Cardiac fibroblast (primary cell): ENCODE results near the gene CNTNAP2.

Experiments used
- DNase-seq, 2 donors: peaks; one replicate each; pipeline versions ENCODE4 v3.0.0 to v3.0.0-alpha.2; 2010; ENCODE audit warnings: low read depth in 2 of 2
- H3K4me3 ChIP-seq, 2 donors: replicated peaks in 1 of 2; 1 replicate in 1 of 2; 2 replicates in 1 of 2; pipeline ENCODE4 v1.5.1; 2011; ENCODE audit warnings: low read depth in 2 of 2, low read length in 2 of 2, mild to moderate bottlenecking in 2 of 2, moderate library complexity in 1 of 2
- CTCF ChIP-seq: IDR thresholded peaks from one replicate; pipeline ENCODE4 v1.5.1; 2011; ENCODE audit warnings: low read depth, mild to moderate bottlenecking, low read length, inconsistent platforms

CNTNAP2 gene

GRCh38 chr7:148255333-148255732 lies 2138.7 kb downstream of the CNTNAP2 start:
- no peak overlapping the region for H3K4me3 ChIP-seq
- TF ChIP-seq CTCF = no peak
- no peak for DNase-seq

GRCh38 chr7:148256433-148256832 lies 2139.8 kb downstream of the CNTNAP2 start:
- DNase-seq = no peak

GRCh38 chr7:148260599-148260998 lies 2144.0 kb downstream of the CNTNAP2 start:
- no peak overlapping the region for H3K4me3 ChIP-seq
- no peak for TF ChIP-seq CTCF
- DNase-seq = peak in 1 of 2 donors; percentile 31

More at GRCh38 chr7:148256433-148256832, 2139.8 kb downstream of the CNTNAP2 start:
- no peak overlapping the region for H3K4me3 ChIP-seq
- no peak for TF ChIP-seq CTCF

GRCh38 chr7:148261523-148261922 lies 2144.9 kb downstream of the CNTNAP2 start:
- DNase-seq = no peak
- no peak overlapping the region for H3K4me3 ChIP-seq
- TF ChIP-seq CTCF = no peak

GRCh38 chr7:148261996-148262688 lies 2145.5 kb downstream of the CNTNAP2 start:
- TF ChIP-seq CTCF = no peak
- DNase-seq = no peak

GRCh38 chr7:148262721-148263229 lies 2146.2 kb downstream of the CNTNAP2 start:
- H3K4me3 ChIP-seq = no peak overlapping the region
- DNase-seq = peak; percentile 47 to 63
- peak; percentile 92 for TF ChIP-seq CTCF

More at GRCh38 chr7:148261996-148262688, 2145.5 kb downstream of the CNTNAP2 start:
- H3K4me3 ChIP-seq = no peak overlapping the region
